HG02981 (cell line): ENCODE measurements around the gene PLEKHF1.
"Not testable (repeated sequence)": the region's sequence is repeated elsewhere in the genome, so short reads cannot be mapped to it uniquely, and the experiment has no call there.

Experiments used
- ATAC-seq: cut with Tn5 transposase; IDR thresholded peaks from one replicate; pipeline ENCODE4 v1.9.1; 2021; ENCODE audit warnings: mild to moderate bottlenecking, moderate library complexity; ENCODE audit not compliant: unreplicated experiment

The PLEKHF1 gene

DNA sequence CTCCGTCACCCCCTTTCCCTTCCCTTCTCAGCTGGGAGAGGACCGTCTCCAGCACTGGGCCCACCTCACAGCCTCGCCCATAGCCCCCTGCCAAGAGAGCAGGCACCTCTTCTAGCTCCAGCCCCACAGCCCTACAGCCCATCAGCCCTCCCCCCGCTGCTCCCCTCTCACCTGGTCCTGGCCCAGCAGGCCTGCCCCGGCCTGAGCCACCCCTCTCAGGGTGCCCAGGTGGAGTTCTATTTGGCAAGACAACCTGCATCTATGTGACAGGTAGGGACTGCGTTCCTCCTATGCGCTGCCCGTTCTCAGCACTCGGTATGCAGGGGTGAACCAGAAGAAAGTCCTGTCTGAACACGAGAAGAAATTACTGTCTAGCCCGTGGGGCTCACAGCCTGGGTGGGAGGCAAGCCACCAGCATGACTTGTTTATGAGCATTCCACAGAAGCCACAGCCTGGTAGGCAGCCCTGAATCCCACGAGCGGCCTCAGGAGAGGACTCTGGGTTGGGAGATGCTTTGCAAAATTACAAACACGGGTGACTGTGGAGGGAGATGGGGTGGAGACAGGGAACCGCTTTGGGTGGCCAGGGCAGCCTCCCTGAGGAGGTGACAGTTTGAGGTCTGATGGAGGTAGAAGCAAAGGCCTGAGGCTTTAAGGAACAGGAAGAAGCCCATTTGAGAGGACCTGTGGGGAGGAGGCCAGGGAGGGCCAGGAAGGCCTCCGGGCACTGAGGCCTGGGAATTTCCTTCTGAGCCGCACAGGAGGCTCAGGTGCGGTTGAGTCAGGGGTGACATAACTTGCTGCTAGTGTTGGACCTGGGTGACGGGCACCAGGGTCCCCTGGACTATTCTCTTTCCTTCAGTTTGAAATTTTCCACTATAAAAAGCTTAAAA lies 1.2 kb upstream of the PLEKHF1 start:
- no peak for ATAC-seq

DNA sequence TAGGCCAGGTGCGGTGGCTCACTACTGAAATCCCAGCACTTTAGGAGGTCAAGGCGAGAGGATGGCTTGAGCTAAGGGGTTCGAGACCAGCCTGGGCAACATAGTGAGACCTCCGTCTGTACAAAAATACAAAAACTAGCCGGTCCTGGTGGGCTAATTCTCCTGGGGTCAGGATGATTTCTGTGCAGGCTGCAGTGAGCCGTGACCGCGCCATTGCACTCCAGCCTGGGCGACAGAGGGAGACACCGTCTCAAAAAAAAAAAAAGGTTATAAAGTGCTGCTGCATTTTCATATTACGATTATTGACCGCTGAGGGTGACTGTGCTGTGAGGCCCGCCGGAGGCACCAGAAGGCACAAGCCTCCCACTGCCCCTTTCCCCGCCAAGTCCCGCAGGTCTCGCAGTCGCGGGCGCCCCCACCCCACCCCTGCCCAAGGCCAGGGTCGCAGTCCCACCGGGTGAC lies 477 bp upstream of the PLEKHF1 start:
- no peak for ATAC-seq

DNA sequence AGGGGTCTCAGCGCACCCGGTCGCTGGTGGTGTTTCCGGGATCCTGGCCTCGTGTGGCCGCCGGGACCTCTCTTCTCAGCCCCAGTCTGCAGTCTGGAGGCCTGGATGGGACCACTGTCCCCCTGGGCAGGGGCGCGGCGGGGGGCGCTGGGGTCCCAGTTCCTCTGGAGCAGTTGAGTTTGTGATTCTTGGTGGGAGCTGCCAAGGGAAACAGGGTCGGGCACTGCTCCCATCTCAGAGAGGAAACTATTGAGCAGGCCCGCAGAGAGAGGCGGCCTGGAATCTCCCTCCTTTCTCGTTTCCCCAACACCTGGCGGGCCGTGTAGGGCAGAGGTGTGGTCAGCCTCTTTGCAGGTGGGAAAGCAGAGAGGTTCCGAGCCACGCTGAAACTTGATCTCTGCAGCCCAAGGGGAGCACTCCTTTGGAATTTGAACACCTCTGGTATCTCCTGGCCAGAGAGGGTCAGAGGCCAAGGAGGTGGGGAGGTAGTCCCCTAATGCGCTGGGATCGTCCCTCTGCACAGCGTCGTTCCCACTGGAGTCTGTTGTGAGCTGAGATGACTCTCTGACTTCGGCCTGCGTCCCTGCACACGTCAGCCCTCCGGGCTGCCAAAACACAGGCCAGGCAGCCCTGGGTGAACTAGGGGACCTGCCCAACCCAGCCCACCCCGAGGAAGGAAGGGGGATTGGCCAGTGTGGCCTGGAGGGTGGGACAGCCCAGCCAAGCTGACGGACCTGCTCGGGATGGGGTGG lies 741 bp downstream of the PLEKHF1 start:
- peak; percentile 5 for ATAC-seq

DNA sequence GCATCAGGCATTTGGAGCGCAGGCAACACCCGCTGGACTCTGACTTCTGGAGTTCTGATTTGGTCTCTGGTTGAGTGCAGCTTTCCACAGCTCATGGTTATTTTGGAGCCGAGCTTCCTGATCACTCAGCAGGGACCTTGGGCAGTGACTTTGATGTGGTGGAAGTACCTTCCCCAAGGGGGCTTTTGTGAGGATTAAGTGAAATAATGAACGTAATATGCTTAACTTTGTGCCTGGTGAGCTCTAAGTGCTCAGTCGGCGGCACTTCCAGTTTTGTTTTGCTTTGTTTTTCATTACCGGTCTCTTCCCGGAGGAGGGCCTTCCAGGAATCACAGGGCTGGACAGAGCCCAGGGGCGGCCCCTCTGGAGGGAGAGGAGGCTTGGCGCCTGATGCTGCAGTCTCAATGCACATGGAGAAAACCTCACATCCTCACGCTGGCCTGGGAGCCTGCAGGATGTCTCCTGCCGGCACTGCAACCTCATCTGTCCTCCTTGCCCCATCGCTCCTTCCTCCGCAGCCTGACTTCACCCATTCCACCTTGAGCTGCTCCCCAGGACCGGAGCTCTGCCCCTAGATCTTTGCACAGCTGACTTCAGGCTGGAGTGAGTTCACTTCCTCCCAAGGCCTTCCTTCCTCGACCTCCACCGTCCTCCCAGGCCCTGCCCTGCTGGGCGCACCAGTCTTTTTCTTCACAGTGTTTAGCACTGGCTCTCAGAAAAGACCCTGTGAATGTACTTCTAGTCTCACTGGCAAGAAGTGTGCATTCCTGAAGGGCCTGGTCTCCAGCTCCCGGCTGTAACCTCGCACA lies 1.5 kb downstream of the PLEKHF1 start:
- ATAC-seq: no peak

DNA sequence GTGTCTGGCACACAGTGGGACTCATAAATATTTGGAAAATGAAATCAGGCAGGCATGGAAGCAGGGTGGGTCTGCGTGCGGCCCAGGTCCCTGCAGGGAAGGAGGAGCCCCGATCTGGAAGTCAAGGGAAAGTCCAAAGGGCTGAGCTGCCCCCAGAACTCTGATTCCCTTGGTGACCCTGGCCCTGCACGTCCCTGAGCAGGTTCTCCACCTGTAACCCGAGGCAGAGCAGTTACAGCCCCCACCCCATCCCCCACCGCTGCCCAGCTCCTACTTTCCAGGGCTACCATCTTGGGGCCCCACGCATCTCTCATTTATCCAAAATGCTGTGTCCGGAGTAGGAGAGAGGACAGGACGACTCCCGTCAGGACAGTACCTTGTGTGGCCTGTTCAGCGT lies 2.1 kb downstream of the PLEKHF1 start:
- no peak for ATAC-seq

DNA sequence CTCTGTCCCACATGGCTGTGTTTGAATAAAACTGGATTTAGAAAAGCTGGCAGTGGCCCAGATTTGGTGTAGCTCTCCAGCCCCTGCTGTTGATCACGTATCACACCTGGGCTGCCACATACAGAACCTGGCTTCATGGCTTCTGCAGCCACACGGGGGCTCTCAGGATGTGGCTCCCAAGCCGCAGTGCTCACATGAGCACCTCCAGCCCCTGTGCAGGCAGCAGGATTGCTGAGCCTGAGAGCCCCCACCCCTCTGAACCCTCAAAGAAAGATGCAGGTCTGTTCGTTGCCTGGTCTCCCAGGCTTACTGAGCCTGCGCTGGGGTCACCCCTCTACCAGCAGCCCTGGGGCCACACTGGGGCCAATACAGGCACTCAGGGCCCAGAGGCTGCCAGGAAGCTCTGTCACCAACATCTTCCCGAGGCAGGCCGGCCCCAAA lies 2.7 kb downstream of the PLEKHF1 start:
- no peak for ATAC-seq

DNA sequence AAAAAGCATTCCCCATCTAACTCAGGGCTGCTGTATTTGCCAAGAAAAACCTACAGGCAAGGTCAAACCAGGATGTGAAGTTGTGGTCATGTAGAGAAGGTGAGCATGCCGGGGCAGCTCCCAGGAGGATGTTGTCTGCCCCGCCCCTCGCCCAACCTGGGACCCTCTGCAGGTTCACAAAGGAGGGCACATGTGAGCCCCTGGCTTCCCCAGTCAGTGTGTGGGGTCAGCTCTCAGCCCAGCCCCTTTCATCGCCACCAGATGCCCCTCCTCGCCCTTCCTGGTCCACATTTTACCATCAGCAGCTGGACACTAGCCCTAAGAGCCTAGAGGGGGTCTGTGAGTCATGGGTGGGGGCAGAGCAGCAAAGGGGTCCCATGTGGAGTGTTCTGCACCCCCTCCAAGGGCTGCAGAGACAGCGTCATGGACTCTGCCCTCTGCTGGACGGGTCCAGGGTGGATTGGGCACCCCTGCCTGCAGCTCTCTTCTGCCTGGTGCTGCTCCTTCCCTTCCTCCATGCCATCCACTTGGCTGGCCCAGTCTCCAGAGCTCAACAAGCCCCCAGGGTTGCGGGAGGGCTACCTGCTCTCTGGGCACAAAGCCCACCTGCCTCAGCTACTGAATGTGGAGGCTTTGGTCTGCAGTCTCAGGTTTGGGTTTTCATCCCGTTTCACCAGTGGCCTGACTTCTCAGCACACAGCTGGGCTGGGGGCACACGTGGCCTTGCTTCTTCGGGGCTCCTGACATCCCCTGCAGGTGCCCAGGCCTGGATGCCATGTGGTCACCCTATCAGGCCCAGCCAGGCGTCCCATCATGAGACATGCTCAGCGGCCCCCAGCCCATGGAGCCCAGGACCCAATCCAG lies 3.7 kb downstream of the PLEKHF1 start:
- no peak for ATAC-seq

DNA sequence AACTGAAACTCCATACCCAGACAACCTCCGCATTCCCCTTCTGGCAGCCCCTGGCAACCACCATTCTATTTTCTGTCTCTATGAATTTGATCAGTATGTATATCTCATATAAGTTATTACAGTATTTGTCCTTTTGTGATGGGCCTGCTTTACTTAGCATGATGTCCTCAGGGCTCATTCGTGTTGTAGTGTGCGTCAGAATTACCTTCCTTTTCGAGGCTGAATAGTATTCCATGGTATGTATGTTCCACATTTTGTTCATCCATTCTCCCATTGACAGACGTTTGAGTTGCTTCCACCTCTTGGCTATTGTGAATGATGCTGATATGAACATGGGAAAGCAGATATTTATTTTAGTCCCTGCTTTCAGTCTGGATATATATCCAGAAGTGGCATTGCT lies 5.0 kb downstream of the PLEKHF1 start:
- no peak for ATAC-seq

DNA sequence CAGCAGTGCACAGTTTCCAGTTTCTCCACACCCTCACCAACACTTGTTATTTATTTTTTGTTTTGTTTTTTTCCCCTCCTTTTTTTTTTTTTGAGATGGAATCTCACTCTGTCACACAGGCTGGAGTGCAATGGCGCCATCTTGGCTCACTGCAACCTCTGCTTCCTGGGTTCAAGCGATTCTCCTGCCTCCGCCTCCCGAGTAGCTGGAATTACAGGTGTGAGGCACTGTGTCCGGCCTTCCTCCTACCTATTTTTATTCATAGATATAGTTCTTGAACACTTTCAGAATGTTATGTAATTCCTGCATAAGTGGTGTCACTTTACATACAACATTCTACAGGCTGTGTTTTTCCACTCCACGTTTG lies 5.7 kb downstream of the PLEKHF1 start:
- not testable (repeated sequence) for ATAC-seq

DNA sequence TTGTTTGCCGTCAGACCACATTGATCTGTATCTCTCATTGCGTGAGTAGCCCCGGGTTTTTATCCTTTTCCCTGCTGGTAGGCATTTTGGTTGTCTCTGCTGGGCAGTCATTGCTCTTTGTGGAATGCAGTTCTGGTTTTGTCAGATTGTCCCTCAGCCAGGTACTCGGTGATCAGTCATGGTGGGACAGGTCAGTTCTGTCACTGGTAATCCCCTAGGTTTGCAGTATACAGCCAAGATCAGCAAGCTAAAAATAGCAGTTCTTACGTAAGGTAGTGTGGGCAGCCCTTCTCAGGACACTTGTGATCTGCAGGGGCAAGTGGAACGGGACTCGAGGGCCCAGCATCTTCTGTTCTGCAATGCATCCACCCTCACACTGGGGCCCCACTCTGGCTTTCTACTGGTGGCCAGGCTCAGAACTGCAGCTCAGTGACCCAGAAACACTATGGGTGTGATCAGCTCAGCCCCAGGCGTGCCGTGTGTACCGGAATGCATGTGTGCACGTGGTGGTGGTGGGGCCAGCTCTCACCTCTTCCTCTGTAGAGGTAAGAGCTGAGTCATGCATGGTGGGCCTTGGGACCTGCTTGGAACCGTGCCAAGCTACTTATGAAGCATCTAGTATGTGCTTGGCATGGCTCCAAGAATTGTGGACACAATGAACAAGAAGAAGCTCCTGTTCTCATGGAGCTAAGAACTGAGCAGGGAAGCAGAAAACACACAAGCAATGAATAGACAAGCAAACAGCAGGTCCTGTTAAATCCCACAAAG lies 6.3 kb downstream of the PLEKHF1 start:
- peak; percentile 78 for ATAC-seq

DNA sequence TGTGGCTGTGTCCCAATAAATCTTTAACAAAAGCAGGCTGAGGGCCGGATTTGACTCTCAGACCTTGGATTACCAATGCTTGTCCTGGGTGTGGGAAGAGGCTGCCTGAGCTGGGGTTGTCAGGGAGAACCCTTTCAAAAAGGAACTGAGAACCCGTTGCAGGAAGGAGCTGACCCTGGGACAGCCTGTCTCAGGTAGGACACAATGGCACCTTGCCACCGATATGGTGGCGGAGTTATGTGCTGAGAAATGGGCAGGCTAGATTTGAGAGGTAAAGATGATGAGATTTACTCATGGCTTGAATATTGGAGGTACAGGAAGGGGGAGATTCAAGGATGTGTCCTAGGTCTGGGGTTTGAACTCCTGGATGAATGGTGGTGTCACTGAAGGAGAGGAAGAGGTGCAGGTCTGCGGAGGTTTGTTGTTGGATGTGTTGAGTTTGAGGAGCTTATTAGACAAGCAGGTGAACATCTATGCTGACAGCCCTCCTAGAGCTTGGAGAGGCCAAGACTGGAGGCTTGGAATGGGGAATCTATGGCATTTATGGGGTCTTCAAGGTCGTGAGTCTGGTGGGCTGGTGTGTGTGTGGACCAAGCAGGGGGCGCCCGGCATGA lies 7.2 kb downstream of the PLEKHF1 start:
- no peak for ATAC-seq

DNA sequence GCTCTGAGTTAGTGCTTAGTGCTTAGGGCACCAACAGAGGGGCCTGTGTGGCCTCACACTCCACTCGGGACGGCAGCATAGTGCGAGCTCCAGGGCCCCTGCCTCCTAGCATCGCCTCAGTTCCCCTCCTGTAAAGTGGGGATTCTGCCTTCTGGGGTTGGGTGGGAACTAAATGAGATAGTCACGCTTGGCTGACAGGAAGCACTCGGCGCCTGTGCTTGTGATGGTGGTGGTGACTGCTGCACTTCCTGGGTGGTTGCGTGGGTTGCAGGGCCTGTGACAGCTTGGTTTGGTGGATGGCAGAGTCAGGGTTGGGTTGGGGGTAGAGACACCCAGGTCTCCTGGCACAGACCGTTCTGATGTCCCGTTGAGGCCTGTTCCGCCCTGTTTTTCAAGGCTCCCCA lies 7.7 kb downstream of the PLEKHF1 start:
- peak; percentile 34 for ATAC-seq

DNA sequence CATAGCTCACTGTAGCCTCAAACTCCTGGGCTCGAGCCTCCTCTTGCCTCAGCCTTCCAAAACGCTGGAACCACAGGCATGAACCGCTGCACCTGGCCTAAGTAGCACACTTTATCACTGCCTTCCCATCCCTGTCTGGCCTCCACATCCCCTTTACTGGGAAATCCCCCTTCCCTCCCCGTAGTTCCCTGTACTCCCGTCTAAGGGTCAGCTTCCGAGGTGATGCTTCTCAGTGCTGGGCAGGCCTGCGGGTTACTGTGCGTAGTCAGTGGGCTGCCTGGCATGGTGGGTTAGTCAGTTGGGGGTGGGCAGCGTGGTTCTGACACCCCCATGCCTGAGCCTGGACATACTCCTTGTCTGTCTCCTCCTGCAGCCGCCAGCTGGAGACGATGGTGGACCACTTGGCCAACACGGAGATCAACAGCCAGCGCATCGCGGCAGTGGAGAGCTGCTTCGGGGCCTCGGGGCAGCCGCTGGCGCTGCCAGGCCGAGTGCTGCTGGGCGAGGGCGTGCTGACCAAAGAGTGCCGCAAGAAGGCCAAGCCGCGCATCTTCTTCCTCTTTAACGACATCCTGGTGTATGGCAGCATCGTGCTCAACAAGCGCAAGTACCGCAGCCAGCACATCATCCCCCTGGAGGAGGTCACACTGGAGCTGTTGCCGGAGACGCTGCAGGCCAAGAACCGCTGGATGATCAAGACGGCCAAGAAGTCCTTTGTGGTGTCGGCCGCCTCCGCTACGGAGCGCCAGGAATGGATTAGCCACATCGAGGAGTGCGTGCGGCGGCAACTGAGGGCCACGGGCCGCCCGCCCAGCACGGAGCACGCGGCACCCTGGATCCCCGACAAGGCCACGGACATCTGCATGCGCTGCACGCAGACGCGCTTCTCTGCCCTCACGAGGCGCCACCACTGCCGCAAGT lies 8.4 kb downstream of the PLEKHF1 start:
- ATAC-seq: no peak

DNA sequence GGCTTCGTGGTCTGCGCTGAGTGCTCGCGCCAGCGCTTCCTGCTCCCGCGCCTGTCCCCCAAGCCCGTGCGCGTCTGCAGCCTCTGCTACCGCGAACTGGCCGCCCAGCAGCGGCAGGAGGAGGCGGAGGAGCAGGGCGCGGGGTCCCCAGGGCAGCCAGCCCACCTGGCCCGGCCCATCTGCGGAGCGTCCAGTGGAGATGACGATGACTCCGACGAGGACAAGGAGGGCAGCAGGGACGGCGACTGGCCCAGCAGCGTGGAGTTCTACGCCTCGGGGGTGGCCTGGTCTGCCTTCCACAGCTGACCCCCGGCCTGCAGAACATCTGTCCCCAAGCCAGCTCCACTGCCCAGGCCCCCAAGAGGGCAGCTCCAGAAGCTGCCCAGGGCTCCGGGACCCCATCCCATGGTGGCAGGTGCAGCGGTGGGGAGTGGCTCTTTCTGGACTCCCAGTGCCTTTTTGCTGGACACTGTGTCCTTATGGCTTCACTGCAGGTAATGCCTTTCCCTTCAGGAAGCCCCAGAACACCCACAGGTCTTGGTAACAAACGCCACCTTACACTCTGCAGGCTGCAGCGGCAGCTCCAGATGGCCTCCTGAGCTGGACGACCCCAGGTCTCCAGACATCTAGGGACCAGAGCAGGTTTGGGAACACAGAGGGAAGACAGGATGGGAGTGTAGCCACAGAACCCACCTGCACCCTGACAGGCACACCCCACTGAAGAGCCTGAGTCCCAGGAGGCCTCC lies 9.3 kb downstream of the PLEKHF1 start:
- ATAC-seq: no peak

DNA sequence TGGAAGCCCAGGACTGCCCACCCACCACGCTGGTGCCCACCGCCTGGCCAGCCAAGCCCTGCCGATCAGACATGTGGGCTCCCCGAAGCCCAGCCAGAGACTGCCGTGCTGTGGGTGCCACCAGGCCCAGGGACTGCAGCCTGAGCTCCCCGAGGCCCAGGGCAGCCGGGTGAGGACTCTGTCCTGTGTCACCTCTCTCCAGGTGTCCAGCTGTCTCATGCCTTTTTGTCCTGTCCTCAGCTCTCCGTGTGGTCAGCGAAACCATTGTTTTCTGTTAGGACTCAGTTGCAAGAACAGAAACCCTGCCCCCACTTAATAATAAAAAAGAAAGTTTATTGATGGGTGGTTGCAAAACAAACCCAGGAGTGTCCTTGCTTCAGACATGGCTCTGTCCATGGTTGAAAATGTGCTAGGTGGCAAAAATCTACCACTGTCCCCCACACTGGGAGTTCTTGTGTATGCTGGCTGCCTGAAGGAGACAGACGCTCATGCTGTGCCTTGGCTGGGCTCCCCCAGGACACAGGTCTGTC lies 9.9 kb downstream of the PLEKHF1 start:
- no peak for ATAC-seq

DNA sequence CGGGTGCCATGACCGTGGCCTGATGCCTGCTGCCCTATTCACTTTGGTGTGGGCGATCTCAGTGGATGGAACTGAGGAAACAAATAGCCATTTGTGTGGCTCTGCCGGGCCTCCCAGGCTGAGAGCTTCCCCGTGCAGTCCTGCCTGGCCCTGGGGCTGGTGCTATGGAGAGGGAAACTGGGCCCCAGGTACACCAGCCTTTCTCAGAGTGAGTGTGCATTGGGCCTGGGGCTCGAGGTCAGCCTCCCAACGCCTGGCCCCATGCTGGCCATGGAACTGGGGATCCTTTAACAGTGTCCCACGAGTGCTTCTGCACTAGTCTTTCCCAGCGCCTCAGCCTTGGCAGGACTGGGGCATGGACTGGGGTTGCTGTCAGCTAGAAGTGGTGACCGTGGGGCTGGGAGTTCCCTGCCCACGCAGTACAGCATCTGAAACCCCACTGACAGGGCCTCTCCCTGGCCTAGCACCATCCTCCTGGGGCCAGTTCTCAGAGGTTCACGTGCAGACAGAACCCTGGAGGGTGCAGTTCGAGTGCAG lies 10.5 kb downstream of the PLEKHF1 start:
- no peak for ATAC-seq

DNA sequence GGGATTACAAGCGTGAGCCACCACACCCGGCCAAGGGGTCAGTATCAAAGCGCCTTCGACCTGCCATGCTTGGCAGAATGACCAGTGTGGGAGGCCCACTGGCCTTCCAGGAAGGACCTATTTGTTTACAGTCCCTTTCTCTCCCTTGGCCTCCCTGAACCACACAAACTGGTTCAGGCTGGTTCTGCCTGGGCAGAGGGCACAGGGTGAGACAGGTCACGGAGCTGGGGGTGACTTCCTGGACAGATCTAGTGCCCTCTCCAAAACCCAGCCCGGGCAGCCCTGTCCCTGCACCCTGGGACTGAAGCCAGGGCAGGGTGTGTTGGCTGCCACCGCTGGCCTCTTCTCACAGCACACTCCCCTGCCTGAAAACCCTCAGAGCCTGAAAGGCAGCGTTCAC lies 11.3 kb downstream of the PLEKHF1 start:
- no peak for ATAC-seq
